Right kidney (tissue), 1 donor: Measurements from ENCODE around the gene SFT2D1.
A peak's percentile ranks its signal among the peaks of the same experiment; 100 is the strongest.

Experiments used
- DNase-seq: peaks from one replicate; pipeline ENCODE4 v3.0.0-alpha.2; 2016

SFT2D1 gene

DNA sequence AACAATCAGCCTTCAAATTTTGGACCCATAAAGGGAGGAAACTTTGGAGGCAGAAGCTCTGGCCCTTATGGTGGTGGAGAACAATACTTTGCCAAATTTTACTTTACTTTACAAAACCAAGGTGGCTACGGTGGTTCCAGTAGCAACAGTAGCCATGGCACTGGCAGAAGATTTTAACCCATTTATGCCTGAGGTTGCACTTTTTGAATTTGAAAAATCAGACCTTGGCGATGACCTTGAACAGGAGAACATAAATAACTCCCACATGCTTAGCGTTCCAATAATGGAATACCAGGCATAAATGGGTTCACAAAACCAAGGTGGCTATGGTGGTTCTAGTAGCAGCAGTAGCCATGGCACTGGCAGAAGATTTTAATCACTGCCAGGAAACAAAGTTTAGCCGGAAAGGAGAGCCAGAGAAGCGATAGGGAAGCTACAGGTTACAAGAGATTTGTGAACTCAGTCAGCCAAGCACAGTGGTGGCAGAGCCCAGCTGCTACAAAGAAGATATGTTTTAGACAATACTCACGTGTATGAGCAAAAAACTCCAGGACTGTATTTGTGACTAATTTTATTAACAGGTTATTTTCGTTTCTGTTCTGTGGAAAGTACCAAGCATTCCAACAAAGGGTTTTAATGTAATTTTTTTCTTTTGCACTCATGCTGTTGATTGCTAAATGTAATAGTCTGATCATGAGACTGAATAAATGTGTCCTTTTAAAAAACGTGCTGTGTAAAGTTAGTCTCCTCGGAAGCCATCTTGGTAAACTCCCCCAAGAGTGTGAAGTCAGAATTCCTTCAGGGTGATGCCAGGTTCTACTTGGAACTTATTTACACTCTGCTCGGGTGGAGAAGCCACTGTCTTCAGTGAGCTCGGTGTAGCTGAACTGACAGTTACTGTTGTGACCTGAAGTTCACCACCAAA is 6.7 kb downstream of the SFT2D1 start:
- DNase-seq: no peak

DNA sequence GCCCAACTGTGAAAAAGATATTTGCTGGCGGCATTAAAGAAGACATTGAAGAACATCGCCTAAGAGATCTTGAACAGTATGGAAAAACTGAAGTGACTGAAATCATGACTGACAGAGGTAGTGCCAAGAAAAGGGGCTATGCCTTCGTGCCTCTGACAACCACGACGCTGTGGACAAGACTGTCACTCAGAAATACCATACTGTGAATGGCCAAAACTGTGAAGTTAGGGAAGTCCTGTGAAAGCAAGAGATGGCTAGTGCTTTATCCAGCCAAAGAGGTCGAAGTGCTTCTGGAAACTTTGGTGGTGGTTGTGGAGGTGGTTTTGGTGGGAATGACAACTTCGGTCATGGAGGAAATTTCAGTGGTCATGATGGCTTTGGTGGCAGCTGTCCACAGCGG is 7.5 kb downstream of the SFT2D1 start:
- DNase-seq: no peak

DNA sequence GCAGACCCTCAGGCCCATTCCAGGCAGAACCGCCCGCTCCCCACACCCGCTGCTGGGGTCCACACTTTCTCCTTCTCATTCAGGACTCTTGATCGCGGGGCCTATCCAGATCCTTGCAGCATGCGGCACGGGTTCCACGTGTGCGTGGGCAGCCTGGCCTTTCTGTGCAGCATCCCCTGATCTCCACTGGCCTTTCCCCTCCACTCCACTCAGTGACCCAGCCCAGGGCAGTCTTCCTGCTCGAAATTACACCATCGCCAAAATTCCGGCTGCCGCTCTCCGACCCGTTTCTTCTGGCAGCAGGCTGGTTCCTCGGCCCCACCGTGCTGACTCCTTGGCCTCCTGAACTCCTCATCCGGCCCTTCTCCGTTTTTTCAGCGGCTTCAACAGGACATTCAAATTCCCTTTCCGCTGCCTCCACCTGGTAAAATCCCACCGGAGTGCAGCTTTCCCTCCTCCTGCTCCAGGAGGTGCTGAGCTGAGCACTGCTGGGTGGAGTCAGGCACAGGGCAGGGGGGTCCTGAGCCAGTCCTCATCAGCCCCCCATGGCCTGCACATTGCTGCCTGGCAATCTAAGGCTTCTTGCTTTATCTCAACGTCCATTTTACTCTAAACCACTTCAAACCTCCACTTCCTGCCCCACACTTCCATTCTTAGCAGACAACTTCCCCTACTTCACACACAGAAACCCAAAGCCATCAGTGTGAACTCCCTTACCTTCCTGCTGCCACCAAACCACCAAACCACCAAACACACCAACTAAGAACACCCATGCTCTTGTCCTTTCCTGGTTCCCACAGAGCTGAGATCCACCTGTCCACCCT is 9.0 kb downstream of the SFT2D1 start:
- DNase-seq: no peak

DNA sequence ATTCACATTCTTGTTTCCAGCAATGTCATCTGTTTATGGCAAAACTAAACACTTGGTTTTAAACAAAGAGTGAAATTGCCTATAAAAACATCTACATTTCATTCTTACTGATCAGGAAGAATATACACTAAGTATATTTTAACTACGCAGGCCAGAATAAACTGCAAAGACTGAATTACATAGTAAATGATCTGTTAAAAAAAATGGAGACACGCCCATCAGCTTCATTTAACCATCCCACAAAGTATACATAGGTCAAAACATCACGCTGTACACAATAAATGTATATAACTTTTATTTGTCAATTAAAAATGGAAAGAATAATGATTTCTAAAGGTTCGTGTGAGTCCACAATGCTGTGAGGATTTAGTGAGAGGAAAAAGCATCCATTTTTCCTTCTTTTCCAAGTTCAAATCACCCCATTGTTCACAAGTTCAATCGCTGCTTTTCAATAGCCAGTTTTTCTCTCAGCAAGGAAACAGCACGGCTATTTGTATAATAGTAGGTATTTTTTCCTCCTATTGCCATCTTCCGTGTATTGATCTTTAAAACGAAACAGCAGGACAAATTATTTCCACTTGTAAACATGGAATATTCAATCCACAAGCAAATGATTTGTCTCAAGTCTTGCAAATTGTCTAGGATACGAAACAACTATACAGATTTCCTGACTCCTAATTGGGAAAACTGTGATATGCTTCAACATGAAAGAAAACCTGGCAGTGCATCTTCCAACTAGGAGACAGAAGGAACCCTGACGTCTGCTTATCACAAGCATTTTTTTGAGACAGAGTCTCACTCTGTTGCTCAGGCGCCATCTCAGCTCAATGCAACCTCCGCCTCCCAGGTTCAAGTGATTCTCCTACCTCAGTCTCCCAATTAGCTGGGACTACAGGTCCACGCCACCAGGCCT is 10.6 kb downstream of the SFT2D1 start:
- DNase-seq: no peak

DNA sequence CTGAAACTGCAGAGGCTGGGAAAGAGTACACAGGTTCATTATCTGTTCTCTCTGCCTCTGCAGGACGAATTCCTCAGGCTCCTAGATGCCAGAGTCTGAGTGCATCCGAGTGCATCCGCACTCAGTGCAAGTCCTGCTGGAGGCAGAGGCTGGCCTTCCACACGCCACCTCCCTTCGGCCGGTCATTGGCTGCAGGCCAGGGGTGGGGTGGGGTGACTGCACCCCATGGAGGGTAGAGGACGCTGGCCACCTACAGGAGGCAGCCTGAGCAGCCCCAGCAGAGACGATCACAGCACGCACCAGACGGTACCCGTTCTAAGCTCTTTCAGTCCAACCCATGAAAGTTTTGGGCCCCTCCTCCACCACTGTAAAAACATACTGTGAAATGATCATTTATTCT is 11.7 kb downstream of the SFT2D1 start:
- no peak for DNase-seq

DNA sequence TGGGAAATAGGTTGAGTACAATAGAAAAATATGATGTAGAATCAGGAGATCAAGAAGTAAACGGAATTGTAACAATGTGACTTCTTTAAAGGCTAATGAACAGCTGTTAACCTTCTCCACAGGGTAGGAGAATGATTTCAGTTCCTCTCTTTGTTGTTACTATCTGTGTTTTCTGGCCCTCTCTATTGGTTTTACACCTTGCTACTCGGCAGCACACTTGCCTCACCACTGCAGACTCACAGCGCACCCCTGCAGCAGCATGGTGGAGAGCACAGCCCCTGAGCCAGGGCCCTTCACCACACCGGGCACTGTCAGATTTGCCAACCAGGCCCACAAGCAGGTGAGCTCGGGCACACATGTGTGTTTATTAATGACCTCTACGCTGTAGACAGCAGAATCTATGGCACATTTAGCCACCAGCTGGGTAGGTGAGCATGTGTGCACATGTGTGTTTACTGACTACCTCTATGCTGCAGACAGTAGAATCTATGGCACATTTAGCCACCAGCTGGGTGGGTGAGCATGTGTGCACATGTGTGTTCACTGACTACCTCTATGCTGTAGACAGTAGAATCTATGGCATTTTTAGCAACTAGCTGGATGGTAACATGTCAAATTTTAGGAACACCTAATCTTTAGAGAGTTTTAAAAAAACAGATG is 16.8 kb downstream of the SFT2D1 start:
- no peak for DNase-seq

DNA sequence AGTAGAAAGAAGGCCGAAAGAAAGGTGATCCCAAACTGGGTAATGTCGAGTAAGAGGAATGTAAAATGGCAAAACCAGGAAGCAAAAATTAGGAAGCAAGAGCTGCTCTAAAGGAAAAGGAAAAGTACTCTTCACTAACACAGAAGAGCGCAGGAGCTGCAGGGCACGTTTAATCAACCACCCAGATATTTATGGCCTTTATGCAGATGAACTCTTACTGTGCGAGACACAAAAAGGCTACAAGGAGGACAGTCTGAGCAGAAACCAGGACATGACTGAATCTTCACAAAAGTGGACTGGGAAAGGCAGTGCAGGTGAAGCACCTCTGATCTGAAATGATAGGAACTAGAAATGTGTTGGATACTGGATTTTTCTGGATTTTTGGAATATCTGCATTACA is 18.9 kb downstream of the SFT2D1 start:
- no peak for DNase-seq

DNA sequence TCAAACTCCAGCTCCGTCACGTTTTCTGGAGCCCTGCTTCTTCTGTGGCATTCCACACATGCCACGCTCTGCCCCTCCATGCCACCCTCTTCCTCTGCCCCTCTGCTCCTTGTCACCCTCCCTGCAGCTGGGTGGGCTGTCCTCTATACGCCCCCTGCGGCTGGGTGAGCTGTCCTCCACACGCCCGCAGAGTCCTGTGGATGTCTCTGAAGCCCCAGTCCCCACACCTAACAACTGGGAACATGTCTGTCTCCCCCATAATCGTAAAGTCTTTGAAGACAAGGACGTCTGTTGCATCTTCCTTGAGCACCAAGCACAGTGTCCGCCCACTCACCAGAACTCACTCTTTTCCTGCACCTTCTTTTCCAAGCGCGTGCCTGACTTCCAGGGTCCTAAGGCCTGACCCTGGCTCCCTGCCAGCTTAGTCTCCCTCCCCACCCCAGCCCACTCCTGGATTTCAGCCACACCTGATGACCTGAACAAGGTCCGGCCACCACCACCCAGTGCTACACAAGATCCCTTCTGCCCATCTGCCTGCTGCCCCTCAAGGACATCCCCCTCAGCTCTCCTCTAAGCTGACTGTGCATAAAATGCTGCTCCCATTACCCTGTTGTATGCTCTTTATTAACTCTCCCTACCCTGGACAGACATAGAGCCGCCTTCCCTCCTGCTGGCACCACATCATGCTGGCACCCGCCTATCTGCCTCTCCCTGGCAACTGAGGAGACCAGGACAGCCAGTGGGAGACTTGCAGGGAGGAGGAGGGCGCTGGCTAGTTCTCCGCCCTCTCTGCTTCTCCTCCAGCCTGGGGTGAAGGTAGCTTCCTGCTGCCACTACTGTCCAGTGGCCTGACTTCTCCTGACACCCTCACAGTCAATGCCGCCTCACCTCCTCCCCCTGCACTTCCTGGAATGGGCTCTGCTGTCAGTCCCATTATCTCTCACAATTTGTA is 23.4 kb downstream of the SFT2D1 start:
- peak; percentile 9 for DNase-seq

DNA sequence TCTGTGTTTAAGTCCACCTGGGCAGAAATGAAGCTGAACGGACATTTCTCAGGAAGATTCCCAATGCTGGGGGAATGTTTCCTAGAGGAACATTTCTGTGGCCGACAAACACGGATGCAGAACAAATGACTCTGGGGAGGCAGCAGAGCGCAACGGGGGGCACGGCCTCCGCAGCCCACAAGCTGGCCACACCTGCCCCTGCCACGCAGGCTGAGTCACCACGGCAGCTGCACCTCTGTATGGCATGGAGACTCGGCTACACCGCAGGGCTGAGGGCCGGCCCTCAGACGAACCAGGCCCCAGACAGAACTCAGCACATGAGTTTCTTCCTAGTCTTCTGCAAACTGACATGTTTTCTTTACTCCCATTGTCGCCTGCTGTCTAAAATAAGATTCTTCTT is 24.1 kb downstream of the SFT2D1 start:
- peak; percentile 37 for DNase-seq

DNA sequence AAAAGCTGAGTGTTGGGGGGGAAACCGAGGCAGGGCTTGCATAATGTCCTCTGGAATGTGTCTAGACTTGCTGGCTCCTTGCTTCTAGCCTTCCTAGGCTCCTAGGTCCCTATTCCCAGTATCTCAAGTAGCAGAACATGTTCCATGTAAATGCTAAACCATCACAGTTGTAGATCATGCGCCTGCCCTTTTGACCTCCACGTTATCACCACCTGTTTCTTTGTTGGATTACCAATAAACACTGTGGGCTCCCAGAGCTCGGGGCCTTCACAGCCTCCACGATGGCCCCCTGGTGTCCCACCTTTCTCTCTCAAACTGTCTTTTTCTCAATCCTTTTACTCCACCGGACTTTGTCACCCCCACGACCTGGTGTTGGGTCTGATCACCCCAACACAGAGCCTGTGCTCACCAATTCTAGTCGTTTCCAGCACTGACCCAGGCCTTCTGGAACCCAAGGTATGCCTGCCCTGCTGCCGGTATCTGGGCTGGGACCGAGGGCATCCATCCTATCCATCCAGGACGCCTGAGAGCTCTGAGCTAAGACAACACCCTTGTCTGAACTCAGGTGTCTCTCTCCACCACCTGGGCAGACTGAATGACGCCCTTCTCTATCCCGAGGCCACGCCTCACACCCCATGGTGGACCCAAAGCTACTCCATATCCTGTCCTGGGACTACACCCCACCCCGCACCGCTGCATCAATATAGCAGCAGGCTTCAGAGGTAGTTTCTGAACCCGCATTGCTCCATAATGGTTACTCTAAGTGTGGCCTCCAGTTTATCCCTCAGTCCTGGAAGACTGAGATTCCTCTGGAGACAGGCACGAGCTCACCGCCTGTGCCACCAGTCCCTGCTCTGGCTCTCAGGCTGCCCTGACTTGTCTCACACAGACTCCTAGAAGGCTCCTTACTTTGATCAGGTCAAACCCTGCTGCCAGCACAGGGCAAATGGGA is 24.8 kb downstream of the SFT2D1 start:
- DNase-seq: no peak

DNA sequence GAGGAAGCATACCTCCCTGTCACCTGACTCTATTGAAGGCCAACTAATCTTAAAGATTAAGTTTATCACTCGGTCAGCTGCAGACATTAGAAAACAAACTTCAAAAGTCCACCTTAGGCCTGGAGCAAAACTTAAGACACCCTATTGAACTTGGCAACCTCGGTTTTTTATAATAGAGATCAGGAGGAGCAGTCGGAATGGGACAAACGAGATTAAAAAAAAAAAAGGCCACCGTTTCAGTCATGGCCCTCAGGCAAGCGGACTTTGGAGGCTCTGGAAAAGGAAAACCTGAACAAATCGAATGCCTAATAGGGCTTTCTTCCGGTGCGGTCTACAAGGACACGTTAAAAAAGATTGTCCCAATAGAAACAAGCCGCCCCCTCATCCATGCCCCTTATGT is 26.9 kb downstream of the SFT2D1 start:
- DNase-seq: no peak

DNA sequence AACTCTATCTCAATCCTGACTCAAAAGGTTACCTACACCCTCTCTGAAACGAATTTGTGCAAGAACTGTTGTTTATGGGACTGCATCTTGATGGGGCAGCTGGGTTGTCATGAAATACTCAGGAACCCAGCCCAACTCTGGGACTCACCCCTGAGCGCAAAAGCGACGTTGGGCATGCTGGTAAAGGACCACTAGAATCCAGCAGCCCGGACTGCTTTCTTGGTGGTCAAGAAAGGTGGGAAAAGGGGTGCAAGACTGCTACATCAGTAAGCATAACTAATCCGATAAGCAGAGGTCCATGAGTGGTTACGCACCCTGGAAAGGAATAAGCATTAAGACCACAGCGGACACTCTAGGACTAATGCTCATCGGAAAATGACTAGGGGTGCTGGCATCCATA is 27.9 kb downstream of the SFT2D1 start:
- no peak for DNase-seq

DNA sequence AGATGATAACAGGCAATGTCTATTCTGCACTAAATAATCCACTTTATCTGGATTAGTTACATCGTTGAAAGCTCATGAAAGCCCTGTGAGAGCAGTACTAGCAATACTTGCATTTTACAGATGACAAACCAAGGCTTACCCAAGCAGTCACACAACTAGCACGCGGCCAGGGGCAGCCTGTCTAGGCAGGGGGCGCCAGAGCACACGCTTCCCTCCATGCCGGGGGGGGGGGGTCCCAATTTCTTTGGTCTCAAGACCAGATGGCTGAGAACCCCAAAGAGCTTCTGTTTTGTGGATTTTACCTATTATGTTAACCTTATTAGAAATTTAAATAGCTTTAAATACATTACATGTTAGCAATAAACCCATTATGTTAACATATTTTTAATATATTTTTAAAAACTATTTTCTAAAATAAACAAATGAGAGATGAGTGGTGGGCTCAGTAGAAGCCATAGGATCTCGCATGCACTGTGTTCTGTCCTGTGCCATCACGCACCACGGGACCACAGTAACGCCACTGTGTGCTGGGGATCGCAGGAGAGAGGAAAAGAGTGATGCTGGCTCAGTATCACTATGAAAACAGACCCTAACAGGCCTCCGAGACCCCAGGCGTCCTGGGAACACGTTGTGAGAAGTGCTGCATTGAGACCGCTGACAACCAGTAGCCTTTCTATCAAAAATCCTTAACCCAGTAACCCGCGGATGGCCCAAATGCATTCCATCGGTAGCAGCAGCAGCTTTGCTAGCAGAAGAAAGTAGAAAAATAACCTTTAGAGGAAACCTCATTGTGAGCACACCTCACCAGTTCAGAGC is 28.9 kb downstream of the SFT2D1 start:
- no peak for DNase-seq

DNA sequence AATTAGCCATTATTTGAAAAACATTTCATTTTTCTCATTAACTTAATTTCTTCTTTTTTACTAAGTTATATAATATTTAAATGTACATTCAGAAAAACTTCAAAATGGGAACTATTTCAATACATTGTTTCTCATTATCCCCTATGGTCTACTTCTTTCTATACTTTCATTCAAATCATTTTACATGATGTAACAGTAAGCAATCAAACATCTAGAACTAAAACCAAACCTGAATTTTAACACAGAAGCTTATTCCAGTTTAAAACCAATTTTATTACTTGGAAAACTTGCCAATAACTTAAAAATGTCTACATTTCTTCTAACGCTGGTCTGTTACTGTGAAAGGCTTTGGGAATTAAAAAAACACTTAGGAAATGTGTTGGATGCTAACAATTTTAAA is 29.5 kb downstream of the SFT2D1 start:
- no peak for DNase-seq

DNA sequence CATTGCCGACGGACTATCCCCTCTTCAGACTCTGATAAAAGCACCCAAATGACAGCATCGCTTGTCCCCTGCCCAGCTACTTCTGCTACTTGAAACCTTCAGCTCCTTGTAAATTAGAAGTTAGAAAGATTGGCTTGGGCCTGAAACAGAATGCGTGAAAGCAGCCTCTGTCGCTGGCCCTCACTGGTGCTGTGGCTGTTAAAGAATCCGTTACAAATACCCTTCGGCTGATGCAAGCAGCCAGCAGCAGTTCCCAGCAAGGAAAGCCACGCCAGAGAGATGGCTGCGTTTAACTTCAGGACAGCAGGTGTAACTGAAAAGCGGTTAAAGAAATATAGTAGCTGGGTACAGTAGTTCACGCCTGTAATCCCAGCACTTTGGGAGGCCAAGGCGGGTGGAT is 31.7 kb downstream of the SFT2D1 start:
- DNase-seq: no peak

DNA sequence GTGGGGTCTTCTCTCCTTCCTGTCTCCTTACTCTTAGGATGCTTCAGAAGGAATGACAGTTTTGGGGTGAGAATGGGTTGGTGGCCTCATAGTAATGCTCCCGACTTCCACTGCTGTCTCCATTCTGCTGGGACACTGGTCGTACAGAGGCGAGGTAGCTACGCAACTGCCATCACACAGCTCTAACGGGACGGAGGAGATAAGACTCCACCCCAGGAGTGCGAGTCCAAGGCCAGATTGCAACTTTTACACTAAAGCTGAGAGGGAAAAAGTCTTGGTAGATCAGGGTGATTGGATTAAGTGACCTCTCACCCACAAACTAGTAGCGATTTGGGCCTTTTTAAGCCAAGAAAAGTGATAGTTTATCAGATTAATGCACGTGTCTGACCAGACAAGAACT is 32.4 kb downstream of the SFT2D1 start:
- no peak for DNase-seq

DNA sequence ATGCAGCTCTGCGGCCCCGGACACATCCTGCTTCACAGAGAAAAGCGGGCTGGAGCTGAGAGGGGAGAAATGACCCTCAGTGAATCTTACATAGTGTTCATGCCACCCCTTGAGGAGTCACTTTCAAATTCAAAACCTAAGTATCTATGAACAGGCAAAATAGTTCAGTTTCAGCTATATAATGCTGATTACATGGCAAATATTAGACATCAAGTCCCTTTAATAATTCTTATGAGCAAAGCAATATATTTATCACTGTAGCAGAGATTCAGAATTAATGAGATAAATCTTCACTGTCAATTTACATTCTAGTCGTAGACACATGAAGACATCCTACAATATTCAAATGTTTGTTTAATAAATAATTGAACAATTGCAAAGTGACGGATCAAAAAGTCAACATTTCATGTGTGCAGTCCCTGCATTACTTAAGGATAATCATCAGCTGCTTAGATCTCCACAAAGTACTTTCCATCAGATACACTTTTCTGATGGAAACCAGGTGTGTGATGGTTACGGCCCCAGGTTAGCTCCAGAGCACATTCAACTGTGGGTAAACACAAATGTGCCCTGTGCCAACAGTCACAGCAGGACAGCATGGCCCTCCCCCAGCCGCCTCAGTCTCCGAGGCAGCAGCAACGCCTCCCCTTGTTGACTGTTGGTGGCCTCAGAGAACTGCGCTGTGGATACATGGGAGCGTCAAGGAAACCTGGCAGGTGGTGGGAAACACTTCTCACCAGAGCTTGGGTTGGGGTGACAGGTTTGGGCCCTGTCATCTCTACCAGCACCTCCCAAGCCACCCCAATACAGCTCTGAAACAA is 33.4 kb downstream of the SFT2D1 start:
- DNase-seq: no peak
